ENCODE results near the gene GABARAPL1.

- no peak for TF ChIP-seq CTCF (IDR thresholded peaks at IDR 0.05)
- no peak for TF ChIP-seq POLR2AphosphoS5 (IDR thresholded peaks at IDR 0.05)
Observed at GRCh38 chr12:10186299-10186698, 26.4 kb upstream of the GABARAPL1 start.
